MCF 10A (cell line): ENCODE measurements around the gene CDK2AP2. TPM values are rescaled to one million over a fixed set of nuclear protein-coding genes. Genes with fewer than 3 reads are reported as not detected.
A peak's percentile ranks its signal among the peaks of the same experiment; 100 is the strongest.

Source experiments
- BruUV-seq: library from RNA; stranded (reverse); fragments of 400-500 nt; replicated peaks from 2 replicates; lab custom pipeline; 2021; lab: Mats Ljungman, UMichigan
- CTCF ChIA-PET: fragments of 300-600 bp; sonication (Branson Sonifier 250); formaldehyde crosslinking; extraction: SDS; loops from one replicate; lab custom pipeline; 2021; ENCODE audit warnings: antibody characterized with exemption, inconsistent platforms; lab: Yijun Ruan, JAX
- POLR2A ChIA-PET: fragments of 300-600, 350-650 bp; sonication (Branson Sonifier 250); formaldehyde crosslinking; extraction: SDS; loops from one replicate; lab custom pipeline; 2020; ENCODE audit warnings: antibody characterized with exemption, inconsistent platforms; lab: Yijun Ruan, JAX
- DNase-seq: peaks from one replicate; pipeline ENCODE4 v3.0.0-alpha.2; 2018; ENCODE audit not compliant: unreplicated experiment
- H3K27ac Mint-ChIP-seq: one replicate; pipeline ENCODE4 v1.8.0; 2022; ENCODE audit warnings: mild to moderate bottlenecking, low read depth, mixed read lengths; ENCODE audit not compliant: unreplicated experiment
- H3K27me3 Mint-ChIP-seq: one replicate; pipeline ENCODE4 v1.8.0; 2022; ENCODE audit warnings: mixed read lengths; ENCODE audit not compliant: insufficient read depth, unreplicated experiment
- H3K36me3 Mint-ChIP-seq: one replicate; pipeline ENCODE4 v1.8.0; 2022; ENCODE audit warnings: mild to moderate bottlenecking, moderate library complexity, mixed read lengths; ENCODE audit not compliant: insufficient read depth, unreplicated experiment
- H3K4me1 Mint-ChIP-seq: one replicate; pipeline ENCODE4 v1.8.0; 2022; ENCODE audit warnings: mixed read lengths; ENCODE audit not compliant: insufficient read depth, unreplicated experiment
- H3K4me3 Mint-ChIP-seq: one replicate; pipeline ENCODE4 v1.8.0; 2022; ENCODE audit warnings: mild to moderate bottlenecking, moderate library complexity, mixed read lengths; ENCODE audit not compliant: unreplicated experiment
- H3K9me3 Mint-ChIP-seq: one replicate; pipeline ENCODE4 v1.8.0; 2022; ENCODE audit warnings: mixed read lengths; ENCODE audit not compliant: unreplicated experiment
- CTCF ChIP-seq: fragments of 200-600 bp; IDR thresholded peaks from one replicate; pipeline ENCODE4 v1.8.0; 2022; ENCODE audit warnings: antibody characterized with exemption, mild to moderate bottlenecking; ENCODE audit not compliant: unreplicated experiment
- intact Hi-C: fragments of 100-400 bp; cut with micrococcal nuclease; formaldehyde crosslinking; loops from 2 replicates; pipeline ENCODE4 v1.14.1; 2022
- total RNA-seq: library from RNA; stranded (reverse); gene quantifications from 2 replicates; pipeline ENCODE4 v1.2.3, GENCODE V29; 2022

CDK2AP2 gene
- total RNA-seq, 1 experiment from 2014 or later, result 93.7 TPM

DNA sequence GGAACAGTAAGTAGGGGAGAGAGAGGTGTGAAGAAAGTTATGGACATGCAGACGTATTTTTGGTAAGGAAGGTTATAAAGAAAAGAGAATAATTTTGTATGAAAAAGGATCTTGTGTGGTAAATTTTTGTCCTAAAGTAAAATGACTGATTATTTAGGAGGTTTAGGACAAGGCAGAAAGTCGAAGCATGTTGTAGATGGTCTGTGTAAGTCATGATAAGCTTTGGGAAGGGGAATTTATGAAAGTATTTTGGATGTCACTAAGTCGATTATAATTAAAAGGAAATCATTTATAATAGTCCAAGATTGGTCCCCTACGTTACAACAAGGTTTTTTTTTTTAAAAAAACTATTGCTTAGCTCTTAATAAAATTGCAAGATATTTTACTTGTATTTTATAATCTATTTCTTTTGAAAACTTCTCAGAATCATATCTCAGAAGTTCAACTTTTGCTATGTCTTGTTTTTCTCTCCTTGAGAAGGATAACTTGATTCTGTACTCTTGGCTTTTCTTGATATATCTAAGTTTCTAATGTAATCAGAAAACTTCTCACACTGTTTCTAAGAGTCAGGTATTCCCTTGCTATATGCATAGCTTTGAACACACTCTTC is 26.2 kb upstream of the CDK2AP2 start:
- H3K4me3 Mint-ChIP-seq, result no peak overlapping the region
- peaks cover 5% of the 10 kb centered on the region for H3K4me1 Mint-ChIP-seq
- POLR2A ChIA-PET, result no interaction called here
- no peaks in the 10 kb centered on the region for H3K36me3 Mint-ChIP-seq
- H3K27ac Mint-ChIP-seq, result no peak overlapping the region
- H3K9me3 Mint-ChIP-seq, result peaks cover 13% of the 10 kb centered on the region
- H3K27me3 Mint-ChIP-seq, result no peaks in the 10 kb centered on the region
- TF ChIP-seq CTCF, result no peak
- BruUV-seq, result no TSS peak
- CTCF ChIA-PET, result no interaction called here
- DNase-seq, result peak; percentile 44
- intact Hi-C loops, result no loop called here

- BruUV-seq, result no TSS peak
- Mint-ChIP-seq H3K27me3 (no peaks in the 10 kb centered on the region), H3K9me3 (peaks cover 13% of the 10 kb centered on the region), H3K27ac (no peak overlapping the region), H3K4me1 (peaks cover 6% of the 10 kb centered on the region), H3K4me3 (no peak overlapping the region), H3K36me3 (no peaks in the 10 kb centered on the region)
- ChIA-PET POLR2A (no interaction called here), CTCF (no interaction called here)
- TF ChIP-seq CTCF, result no peak
- DNase-seq, result no peak
- intact Hi-C loops, result no loop called here
Measured at GRCh38 chr11:67532889-67533288, 24.9 kb upstream of the CDK2AP2 start.

DNA sequence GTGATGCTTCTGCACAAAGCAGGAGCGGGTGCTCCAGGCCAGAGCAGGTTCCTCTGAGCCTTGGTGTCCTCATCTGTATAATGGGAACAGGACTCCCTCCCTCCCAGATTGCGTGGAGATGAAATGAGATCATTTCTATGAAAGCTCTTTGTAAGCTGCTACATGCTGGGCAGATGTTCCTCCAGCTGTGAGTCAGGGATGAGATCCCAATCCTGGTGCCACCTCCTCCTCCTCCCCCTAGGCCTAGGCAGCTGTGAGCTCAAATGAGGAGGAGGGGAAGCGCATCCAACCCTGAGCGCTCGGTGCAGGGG is 22.3 kb upstream of the CDK2AP2 start:
- TF ChIP-seq CTCF, result no peak
- BruUV-seq, result no TSS peak
- no peaks in the 10 kb centered on the region for H3K36me3 Mint-ChIP-seq
- H3K27me3 Mint-ChIP-seq, result no peaks in the 10 kb centered on the region
- no peak overlapping the region for H3K27ac Mint-ChIP-seq
- intact Hi-C loops, result no loop called here
- no peak overlapping the region for H3K4me3 Mint-ChIP-seq
- POLR2A ChIA-PET, result no interaction called here
- peaks cover 6% of the 10 kb centered on the region for H3K4me1 Mint-ChIP-seq
- CTCF ChIA-PET, result no interaction called here
- no peak for DNase-seq
- H3K9me3 Mint-ChIP-seq, result peaks cover 22% of the 10 kb centered on the region

DNA sequence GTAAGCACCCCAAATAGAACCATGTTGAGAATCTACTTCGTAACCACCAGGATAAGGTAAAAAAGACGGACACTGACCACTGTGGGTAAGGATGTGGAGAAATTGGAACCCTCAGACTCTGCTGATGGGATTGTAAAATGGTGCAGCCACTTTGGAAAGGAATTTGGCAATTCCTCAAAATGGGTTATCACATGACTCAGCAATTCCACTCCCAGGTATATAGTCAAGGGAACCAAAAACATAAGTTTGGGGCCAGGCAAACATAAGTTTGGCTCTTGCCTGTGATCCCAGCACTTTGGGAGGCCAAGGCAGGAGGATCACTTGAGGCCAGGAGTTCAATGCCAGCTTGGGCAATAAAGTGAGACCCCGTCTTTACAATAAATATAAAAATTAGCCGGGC is 20.4 kb upstream of the CDK2AP2 start:
- no peaks in the 10 kb centered on the region for H3K36me3 Mint-ChIP-seq
- H3K27me3 Mint-ChIP-seq, result peaks cover 11% of the 10 kb centered on the region
- intact Hi-C loops, result no loop called here
- no peak overlapping the region for H3K4me3 Mint-ChIP-seq
- H3K27ac Mint-ChIP-seq, result no peak overlapping the region
- H3K9me3 Mint-ChIP-seq, result peaks cover 10% of the 10 kb centered on the region
- peaks cover 6% of the 10 kb centered on the region for H3K4me1 Mint-ChIP-seq
- BruUV-seq, result no TSS peak
- no peak for TF ChIP-seq CTCF
- no peak for DNase-seq
- ChIA-PET CTCF (no interaction called here), POLR2A (interaction anchor here (0.6 to 1.5 kb wide), 2 partner anchors 12 to 98 kb away, joined by 3 read pairs; no protein-coding TSS in a partner anchor)
